HepG2 (cell line): ENCODE measurements around the gene SLCO3A1. TPM values are rescaled to one million over a fixed set of nuclear protein-coding genes. Genes with fewer than 3 reads are reported as not detected.

Source experiments
- ATAC-seq: fragments of 200-7000 bp; cut with Tn5 transposase; 3 replicates; pipeline ENCODE4 v1.9.1; 2020; ENCODE audit warnings: mild to moderate bottlenecking, moderate library complexity
- BruUV-seq: library from RNA; stranded (reverse); fragments of 400-500 nt; replicated peaks from 2 replicates; lab custom pipeline; 2021; lab: Mats Ljungman, UMichigan
- CTCF ChIA-PET: fragments of 300-600 bp; formaldehyde crosslinking; extraction: SDS; loops from one replicate; lab custom pipeline; 2021; ENCODE audit warnings: low total read pairs, inconsistent platforms, low intra/inter-chr PET ratio; lab: Yijun Ruan, JAX
- POLR2A ChIA-PET: fragments of 350-600 bp; sonication (Branson Sonifier 250); formaldehyde crosslinking; loops from one replicate; lab custom pipeline; 2020; ENCODE audit warnings: antibody characterized with exemption, inconsistent platforms; lab: Yijun Ruan, JAX
- DNase-seq: peaks from one replicate; pipeline ENCODE4 v3.0.0-alpha.2; 2015; ENCODE audit warnings: low spot score
- FAIRE-seq: peaks from 3 replicates; lab custom pipeline; 2011; peaks lifted over from hg19 to GRCh38; lab: Jason Lieb, UNC
- H2AFZ ChIP-seq: one replicate; pipeline ENCODE4 v1.6.1; 2011; ENCODE audit warnings: low read length, inconsistent platforms
- H3K27ac ChIP-seq: fragments of 300-600 bp; 3 replicates; pipeline ENCODE4 v1.8.0; 2011; ENCODE audit warnings: mixed run types, mild to moderate bottlenecking, mixed read lengths, low read length, inconsistent platforms; ENCODE audit not compliant: insufficient read depth; ENCODE audit errors: extremely low read length
- H3K27me3 ChIP-seq, 2 experiments: fragments of 200-600 bp in 1 of 2; 2 replicates in 1 of 2; 3 replicates in 1 of 2; pipeline versions ENCODE4 v1.6.0 to v1.8.0; 2011; ENCODE audit warnings: low read length in 2 of 2, mild to moderate bottlenecking in 2 of 2, moderate library complexity in 2 of 2, inconsistent platforms in 1 of 2; ENCODE audit not compliant: insufficient read depth in 2 of 2, control insufficient read depth in 1 of 2
- H3K36me3 ChIP-seq, 2 experiments: fragments of 200-600 bp in 1 of 2; replicated peaks in 1 of 2; 2 replicates in 1 of 2; 3 replicates in 1 of 2; pipeline versions ENCODE4 v1.5.1 to v1.8.0; 2011; ENCODE audit warnings: low read length in 2 of 2, inconsistent platforms in 1 of 2; ENCODE audit not compliant: insufficient read depth in 2 of 2, control insufficient read depth in 1 of 2
- H3K4me1 ChIP-seq: 2 replicates; pipeline ENCODE4 v1.5.1; 2012; ENCODE audit warnings: low read length, inconsistent platforms; ENCODE audit not compliant: insufficient read depth
- H3K4me2 ChIP-seq: 2 replicates; pipeline ENCODE4 v1.6.0; 2011; ENCODE audit warnings: low read depth, low read length, inconsistent platforms
- H3K4me3 ChIP-seq, 3 experiments: fragments of 200-600 bp in 1 of 3; sonication (generic), shearing (Covaris generic) in 1 of 3; replicated peaks in 1 of 3; 2 replicates each; pipeline ENCODE4 v1.5.1; 2011 to 2016; ENCODE audit warnings: low read length in 3 of 3, inconsistent platforms in 2 of 3, low read depth in 2 of 3, mild to moderate bottlenecking in 2 of 3, control low read depth in 1 of 3, mixed read lengths in 1 of 3; ENCODE audit not compliant: insufficient read depth in 1 of 3
- H3K79me2 ChIP-seq: one replicate; pipeline ENCODE4 v1.6.1; 2011; ENCODE audit warnings: low read length, inconsistent platforms; ENCODE audit not compliant: insufficient read depth
- H3K9ac ChIP-seq: 2 replicates; pipeline ENCODE4 v1.6.0; 2011; ENCODE audit warnings: mild to moderate bottlenecking, low read depth, low read length, inconsistent platforms; ENCODE audit not compliant: insufficient read depth
- H3K9me3 ChIP-seq: 2 replicates; pipeline ENCODE4 v1.5.1; 2012; ENCODE audit warnings: mild to moderate bottlenecking, low read length
- H4K20me1 ChIP-seq: 2 replicates; pipeline ENCODE4 v1.6.0; 2011; ENCODE audit warnings: inconsistent platforms, mild to moderate bottlenecking, low read length, moderate library complexity; ENCODE audit not compliant: insufficient read depth
- JARID2 ChIP-seq: sonication (generic); formaldehyde crosslinking; IDR thresholded peaks from 2 replicates; pipeline ENCODE4 v1.8.1; 2023; ENCODE audit warnings: missing genetic modification reagents, inconsistent platforms; ENCODE audit not compliant: insufficient replicate concordance
- MIXL1 ChIP-seq: IDR thresholded peaks from 2 replicates; pipeline ENCODE4 v1.6.1; 2016
- SMAD1 ChIP-seq: sonication (generic); formaldehyde crosslinking; IDR thresholded peaks from 2 replicates; pipeline ENCODE4 v1.4.0; 2020; ENCODE audit warnings: missing genetic modification reagents, low read depth, mild to moderate bottlenecking, borderline replicate concordance
- ZNF616 ChIP-seq: sonication (generic); formaldehyde crosslinking; IDR thresholded peaks from 2 replicates; pipeline ENCODE4 v1.5.0; 2020; ENCODE audit warnings: low read depth, mild to moderate bottlenecking, missing genetic modification reagents
- WGBS: methylation state at CpG from one replicate; pipeline ENCODE4 v1.1.6; 2017; ENCODE audit warnings: low lambda C conversion rate; 5-methylcytosine and 5-hydroxymethylcytosine counted together
- in situ Hi-C: cut with HindIII; loops from 2 replicates; pipeline ENCODE4 v1.10.0; 2017; ENCODE audit warnings: low pct_unique_long_range_greater_than_20kb; ENCODE audit not compliant: extremely low pct_ligation_motif_present
- intact Hi-C: fragments of 100-400 bp; cut with micrococcal nuclease; formaldehyde crosslinking; loops from one replicate; pipeline ENCODE4 v1.10.0; 2022; ENCODE audit not compliant: unreplicated experiment
- polyA plus RNA-seq, 8 experiments: library from polyadenylated mRNA; depleted of rRNA in 3 of 8; stranded (reverse) in 7 of 8; unstranded in 1 of 8; fragments of >200 nt; fragmentation: Illumina TruSeq in 4 of 8; extraction: Trizol in 4 of 8; gene quantifications; 2 replicates each; pipeline versions ENCODE4 v1.2.1 to v1.2.3, GENCODE V29; 2011 to 2016; ENCODE audit warnings: low read depth in 4 of 8, missing spikeins in 1 of 8, mixed read lengths in 1 of 8; ENCODE audit not compliant: insufficient read depth in 1 of 8
- total RNA-seq, 5 experiments: library from RNA; depleted of rRNA; stranded (reverse); fragments of >200 nt; fragmentation: Illumina TruSeq; extraction: Trizol; gene quantifications; 2 replicates each; pipeline ENCODE4 v1.2.3, GENCODE V29; 2016; ENCODE audit warnings: low read depth in 1 of 5
- TF ChIP-seq, protein P1 (sequence below): sonication (generic); formaldehyde crosslinking; IDR thresholded peaks from 2 replicates; pipeline ENCODE4 v1.4.0; 2020; ENCODE audit warnings: missing genetic modification reagents
- TF ChIP-seq, protein P2 (sequence below), 2 experiments: sonication (generic) in 1 of 2; formaldehyde crosslinking in 1 of 2; IDR thresholded peaks; 2 replicates each; pipeline versions ENCODE4 v1.4.0 to v1.6.1; 2016 to 2020; ENCODE audit warnings: borderline replicate concordance in 1 of 2, low read depth in 1 of 2, mild to moderate bottlenecking in 1 of 2, missing genetic modification reagents in 1 of 2
- TF ChIP-seq, protein P3 (sequence below): sonication (generic); formaldehyde crosslinking; IDR thresholded peaks from 2 replicates; pipeline ENCODE4 v1.8.1; 2023; ENCODE audit warnings: mild to moderate bottlenecking, moderate library complexity, missing genetic modification reagents
- TF ChIP-seq, protein P4 (sequence below): sonication (generic); formaldehyde crosslinking; IDR thresholded peaks from 2 replicates; pipeline ENCODE4 v1.4.0; 2020; ENCODE audit warnings: missing genetic modification reagents

SLCO3A1 gene
- total and polyA plus RNA-seq, 2 of the 13 experiments (the other 11 are each of a cell fraction or from before 2014, with no cell fraction given), result 0.02 TPM; not detected in 1

DNA sequence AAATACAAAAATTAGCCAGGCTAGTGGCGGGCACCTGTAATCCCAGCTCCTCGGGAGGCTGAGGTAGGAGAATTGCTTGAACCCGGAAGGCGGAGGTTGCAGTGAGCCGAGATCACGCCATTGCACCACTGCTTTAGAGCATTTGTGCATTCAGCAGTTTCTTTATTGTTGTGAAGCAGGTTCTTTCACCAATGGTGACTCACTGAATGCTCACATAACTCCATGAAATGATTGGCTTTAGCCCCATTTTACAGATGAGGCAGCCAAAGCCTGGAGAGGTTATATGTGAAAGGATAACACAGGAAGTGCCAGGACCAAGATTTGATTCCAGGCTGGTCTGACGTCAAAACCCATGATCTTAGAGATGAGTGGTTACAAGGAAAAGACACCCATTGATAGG, 195.2 kb downstream of the SLCO3A1 start:
- H3K9me3 ChIP-seq, result no peaks in the 10 kb centered on the region
- no peak overlapping the region for H3K4me2 ChIP-seq
- H3K9ac ChIP-seq, result no peak overlapping the region
- H3K4me3 ChIP-seq, result no peak overlapping the region
- intact Hi-C loops, result no loop called here
- no peaks in the 10 kb centered on the region for H4K20me1 ChIP-seq
- BruUV-seq, result no TSS peak
- H3K27ac ChIP-seq, result no peak overlapping the region
- in situ Hi-C loops, result no loop called here
- no peaks in the 10 kb centered on the region; a peak in 2 of 5 replicates for H3K27me3 ChIP-seq
- FAIRE-seq (no peak), DNase-seq (no peak), ATAC-seq (no peak)
- H3K4me1 ChIP-seq, result no peaks in the 10 kb centered on the region
- 9% methylated on average over 7 of the region's 7 CpGs for WGBS
- H3K36me3 ChIP-seq, result no peaks in the 10 kb centered on the region
- POLR2A ChIA-PET, result no interaction called here
- H3K79me2 ChIP-seq, result no peaks in the 10 kb centered on the region
- no peak overlapping the region for H2AFZ ChIP-seq
- CTCF ChIA-PET, result no interaction called here
- no peak for TF ChIP-seq MIXL1 (CRISPR knock-in tag)
- TF ChIP-seq SMAD1, result no peak
- TF ChIP-seq, protein P1, sequence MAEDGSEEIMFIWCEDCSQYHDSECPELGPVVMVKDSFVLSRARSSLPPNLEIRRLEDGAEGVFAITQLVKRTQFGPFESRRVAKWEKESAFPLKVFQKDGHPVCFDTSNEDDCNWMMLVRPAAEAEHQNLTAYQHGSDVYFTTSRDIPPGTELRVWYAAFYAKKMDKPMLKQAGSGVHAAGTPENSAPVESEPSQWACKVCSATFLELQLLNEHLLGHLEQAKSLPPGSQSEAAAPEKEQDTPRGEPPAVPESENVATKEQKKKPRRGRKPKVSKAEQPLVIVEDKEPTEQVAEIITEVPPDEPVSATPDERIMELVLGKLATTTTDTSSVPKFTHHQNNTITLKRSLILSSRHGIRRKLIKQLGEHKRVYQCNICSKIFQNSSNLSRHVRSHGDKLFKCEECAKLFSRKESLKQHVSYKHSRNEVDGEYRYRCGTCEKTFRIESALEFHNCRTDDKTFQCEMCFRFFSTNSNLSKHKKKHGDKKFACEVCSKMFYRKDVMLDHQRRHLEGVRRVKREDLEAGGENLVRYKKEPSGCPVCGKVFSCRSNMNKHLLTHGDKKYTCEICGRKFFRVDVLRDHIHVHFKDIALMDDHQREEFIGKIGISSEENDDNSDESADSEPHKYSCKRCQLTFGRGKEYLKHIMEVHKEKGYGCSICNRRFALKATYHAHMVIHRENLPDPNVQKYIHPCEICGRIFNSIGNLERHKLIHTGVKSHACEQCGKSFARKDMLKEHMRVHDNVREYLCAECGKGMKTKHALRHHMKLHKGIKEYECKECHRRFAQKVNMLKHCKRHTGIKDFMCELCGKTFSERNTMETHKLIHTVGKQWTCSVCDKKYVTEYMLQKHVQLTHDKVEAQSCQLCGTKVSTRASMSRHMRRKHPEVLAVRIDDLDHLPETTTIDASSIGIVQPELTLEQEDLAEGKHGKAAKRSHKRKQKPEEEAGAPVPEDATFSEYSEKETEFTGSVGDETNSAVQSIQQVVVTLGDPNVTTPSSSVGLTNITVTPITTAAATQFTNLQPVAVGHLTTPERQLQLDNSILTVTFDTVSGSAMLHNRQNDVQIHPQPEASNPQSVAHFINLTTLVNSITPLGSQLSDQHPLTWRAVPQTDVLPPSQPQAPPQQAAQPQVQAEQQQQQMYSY (CRISPR knock-in tag), result no peak
- TF ChIP-seq JARID2, result no peak
- TF ChIP-seq, protein P2, sequence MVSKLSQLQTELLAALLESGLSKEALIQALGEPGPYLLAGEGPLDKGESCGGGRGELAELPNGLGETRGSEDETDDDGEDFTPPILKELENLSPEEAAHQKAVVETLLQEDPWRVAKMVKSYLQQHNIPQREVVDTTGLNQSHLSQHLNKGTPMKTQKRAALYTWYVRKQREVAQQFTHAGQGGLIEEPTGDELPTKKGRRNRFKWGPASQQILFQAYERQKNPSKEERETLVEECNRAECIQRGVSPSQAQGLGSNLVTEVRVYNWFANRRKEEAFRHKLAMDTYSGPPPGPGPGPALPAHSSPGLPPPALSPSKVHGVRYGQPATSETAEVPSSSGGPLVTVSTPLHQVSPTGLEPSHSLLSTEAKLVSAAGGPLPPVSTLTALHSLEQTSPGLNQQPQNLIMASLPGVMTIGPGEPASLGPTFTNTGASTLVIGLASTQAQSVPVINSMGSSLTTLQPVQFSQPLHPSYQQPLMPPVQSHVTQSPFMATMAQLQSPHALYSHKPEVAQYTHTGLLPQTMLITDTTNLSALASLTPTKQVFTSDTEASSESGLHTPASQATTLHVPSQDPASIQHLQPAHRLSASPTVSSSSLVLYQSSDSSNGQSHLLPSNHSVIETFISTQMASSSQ (IDR thresholded peaks at IDR 0.05; ENCODE audit: low read depth), result no peak
- TF ChIP-seq, protein P2 (CRISPR knock-in tag; IDR thresholded peaks at IDR 0.05; ENCODE audit: borderline replicate concordance), result no peak
- TF ChIP-seq, protein P3, sequence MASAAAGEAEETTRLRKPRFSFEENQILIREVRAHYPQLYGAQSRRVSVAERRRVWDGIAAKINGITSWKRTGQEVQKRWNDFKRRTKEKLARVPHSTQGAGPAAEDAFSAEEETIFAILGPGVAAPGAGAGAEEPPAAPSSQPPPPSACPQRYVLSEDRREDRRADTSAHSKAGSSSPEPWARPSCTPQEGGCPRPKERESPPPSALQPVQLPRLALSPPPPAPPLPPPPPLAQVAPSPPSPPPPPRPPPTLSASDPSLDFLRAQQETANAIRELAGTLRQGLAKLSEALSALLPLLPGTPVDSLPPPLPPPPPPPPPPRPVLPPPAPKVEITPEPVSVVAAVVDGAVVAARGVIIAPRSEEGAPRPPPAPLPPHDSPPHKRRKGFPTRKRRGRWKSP (CRISPR knock-in tag), result no peak
- TF ChIP-seq ZNF616 (CRISPR knock-in tag), result no peak
- TF ChIP-seq, protein P4, sequence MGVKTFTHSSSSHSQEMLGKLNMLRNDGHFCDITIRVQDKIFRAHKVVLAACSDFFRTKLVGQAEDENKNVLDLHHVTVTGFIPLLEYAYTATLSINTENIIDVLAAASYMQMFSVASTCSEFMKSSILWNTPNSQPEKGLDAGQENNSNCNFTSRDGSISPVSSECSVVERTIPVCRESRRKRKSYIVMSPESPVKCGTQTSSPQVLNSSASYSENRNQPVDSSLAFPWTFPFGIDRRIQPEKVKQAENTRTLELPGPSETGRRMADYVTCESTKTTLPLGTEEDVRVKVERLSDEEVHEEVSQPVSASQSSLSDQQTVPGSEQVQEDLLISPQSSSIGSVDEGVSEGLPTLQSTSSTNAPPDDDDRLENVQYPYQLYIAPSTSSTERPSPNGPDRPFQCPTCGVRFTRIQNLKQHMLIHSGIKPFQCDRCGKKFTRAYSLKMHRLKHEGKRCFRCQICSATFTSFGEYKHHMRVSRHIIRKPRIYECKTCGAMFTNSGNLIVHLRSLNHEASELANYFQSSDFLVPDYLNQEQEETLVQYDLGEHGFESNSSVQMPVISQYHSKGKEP, result no peak
